ENCODE measurements around the gene ADK.

DNA sequence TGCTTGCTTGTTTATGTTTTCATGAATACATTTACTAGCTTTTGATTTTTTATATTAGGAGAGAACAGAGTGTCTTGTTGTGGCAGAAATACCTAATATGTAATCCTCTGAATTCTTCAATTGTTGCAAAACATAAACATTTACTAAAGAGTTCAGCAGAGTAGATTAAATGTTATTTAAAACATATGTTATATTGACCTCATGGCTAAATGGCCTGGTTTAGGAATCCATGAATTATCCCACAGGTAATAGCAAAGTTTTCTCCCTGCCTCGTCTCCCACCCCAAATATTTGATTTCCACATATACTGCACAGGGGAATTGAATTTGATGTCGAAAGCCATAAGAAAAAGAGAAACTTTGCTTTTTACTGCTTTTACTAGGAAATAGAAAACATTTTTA lies 111.8 kb downstream of the ADK start:
- TF ChIP-seq, protein P1, sequence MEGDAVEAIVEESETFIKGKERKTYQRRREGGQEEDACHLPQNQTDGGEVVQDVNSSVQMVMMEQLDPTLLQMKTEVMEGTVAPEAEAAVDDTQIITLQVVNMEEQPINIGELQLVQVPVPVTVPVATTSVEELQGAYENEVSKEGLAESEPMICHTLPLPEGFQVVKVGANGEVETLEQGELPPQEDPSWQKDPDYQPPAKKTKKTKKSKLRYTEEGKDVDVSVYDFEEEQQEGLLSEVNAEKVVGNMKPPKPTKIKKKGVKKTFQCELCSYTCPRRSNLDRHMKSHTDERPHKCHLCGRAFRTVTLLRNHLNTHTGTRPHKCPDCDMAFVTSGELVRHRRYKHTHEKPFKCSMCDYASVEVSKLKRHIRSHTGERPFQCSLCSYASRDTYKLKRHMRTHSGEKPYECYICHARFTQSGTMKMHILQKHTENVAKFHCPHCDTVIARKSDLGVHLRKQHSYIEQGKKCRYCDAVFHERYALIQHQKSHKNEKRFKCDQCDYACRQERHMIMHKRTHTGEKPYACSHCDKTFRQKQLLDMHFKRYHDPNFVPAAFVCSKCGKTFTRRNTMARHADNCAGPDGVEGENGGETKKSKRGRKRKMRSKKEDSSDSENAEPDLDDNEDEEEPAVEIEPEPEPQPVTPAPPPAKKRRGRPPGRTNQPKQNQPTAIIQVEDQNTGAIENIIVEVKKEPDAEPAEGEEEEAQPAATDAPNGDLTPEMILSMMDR (IDR thresholded peaks at IDR 0.05): no peak
- TF ChIP-seq EP300 (IDR thresholded peaks at IDR 0.05): no peak
- no peak for TF ChIP-seq POLR2A (IDR thresholded peaks at IDR 0.05)
- no peak for TF ChIP-seq POLR2AphosphoS5 (IDR thresholded peaks at IDR 0.05)

Measured in stomach (tissue), 4 donors.